ENCODE data around the gene ASTN2.

Gene ASTN2

DNA sequence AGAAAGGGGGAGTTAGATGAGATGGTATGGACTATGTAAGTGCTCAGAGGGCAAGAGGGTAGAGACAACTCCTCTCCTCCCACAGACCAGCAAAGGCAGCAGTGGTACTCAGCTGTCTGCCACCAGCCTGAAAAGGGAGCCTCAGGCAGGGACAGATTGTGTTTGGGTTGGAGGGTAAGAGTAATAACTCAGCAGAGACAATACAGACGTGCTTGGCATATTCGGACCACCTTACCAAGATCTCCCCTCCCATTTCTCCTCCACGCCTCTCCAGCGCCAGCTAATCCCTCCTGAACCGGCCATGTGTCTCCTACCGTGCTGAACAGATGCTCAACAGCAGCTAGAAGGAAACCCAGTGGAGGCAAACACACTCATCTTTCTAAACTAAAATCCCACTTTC, 180.8 kb downstream of the ASTN2 start:
- DNase-seq, result no peak

DNA sequence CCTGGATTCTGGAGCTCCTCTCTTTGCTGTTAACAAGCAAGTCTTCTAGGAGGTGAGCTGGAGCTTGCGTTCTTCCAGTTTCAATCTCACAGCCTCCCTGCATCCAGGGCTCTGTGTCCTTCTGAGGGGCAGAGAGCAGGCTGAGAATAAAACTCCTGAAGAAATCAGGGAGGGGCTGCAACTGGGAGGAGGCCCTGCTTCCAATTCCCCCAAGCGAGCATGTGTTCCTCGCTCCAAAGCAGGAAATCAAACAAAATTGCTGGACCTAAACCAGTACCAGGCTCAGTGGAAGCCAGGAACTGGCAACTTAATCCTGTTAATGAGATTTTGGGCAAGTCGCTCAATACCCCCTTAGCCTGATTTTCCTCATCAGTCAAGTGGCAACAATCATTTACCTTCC, 181.8 kb downstream of the ASTN2 start:
- DNase-seq, result no peak

DNA sequence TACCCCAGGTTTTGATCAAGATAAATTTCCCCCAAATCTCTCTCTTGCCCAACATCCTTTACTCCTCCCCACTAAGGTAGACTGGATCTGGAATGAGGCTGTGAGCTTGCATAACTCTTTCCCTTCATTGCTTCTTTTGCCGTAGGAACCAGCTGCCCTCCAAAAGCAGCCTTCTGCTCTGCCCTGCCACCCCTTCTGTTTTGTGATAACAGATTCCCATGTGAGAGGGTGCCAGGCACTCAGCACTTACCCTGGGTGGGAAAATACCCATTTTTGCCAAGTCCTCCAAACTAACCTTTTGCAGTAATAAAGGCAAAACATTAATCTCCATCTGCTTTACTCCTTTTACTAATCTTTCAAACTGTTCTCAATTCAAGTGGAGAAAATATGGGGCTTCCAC, 182.6 kb downstream of the ASTN2 start:
- DNase-seq, result no peak

DNA sequence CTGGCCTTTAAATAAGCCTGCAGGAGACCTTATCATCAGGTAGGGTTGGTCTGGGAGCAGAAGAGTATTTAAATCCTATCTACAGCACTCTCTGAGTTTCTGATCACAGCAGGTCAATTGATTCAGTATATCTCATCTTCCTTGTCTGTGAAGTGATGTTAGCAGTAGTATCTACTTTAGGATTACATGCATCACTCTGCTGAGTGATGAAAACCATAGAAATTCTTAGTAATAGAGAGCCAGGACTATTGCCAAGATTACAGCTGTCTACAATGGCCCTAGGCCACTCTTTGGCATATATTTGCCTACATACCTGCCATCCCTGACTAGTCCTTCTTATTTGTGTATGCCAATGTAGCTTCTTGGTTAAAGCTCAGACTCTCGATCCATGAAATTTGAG, 183.8 kb downstream of the ASTN2 start:
- DNase-seq, result no peak

DNA sequence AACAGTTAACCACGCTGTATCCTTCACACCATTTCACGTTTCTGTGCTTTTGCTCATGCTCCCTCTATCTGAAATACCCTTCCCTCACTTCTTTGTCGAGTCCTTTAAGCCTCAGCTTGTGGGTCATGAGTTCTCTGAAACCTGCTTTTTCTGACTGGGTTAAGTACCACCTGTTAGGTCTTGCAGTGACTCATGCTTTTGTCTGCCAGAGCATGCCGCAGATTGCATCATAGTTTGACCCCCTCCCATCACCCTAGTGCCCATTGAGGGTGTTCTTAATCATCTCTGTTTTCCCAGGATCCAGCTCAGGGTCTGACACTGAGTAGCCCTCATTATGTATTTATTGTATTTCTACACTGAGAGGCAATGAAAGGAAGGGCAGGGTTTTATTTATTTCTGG, 190.2 kb downstream of the ASTN2 start:
- no peak for DNase-seq

DNA sequence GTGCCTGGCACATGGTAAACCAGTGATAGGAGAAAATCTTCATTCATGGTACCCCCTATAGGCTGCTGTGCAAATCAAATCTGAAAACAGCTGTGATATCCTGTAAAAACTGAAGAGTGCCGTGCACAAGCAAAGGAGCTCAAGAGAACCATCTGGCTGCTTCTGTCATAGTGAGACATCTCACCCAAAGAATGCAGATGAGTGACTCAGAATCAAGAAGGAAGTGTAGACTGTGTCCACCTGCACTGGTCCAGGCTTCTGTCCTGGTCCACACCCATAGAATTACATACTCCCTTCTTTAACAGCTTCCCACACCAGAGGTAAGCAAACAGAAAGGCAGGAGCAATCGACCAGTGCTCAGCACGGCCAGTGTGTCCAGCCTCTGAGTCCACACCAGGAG, 195.9 kb downstream of the ASTN2 start:
- no peak for DNase-seq

DNA sequence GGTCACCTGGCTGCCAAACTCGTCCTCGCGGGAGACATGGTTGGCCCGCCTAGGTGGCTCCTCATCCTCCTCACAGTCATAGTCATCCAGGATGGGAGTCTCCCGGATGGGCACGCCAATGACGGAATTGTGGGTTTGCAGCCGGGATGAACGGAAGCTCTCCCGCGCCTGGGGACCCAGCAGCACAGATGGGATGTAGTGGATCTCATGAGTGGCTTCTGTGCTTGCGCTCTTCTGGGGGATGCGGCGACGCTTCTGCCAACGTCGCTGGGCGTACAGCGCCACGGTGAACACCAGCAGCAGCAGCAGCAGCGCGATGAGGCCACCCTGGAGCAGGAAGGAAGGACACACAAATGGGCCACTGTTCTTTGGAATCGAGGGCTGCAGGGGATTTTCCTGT, 200.4 kb downstream of the ASTN2 start:
- no peak for DNase-seq

DNA sequence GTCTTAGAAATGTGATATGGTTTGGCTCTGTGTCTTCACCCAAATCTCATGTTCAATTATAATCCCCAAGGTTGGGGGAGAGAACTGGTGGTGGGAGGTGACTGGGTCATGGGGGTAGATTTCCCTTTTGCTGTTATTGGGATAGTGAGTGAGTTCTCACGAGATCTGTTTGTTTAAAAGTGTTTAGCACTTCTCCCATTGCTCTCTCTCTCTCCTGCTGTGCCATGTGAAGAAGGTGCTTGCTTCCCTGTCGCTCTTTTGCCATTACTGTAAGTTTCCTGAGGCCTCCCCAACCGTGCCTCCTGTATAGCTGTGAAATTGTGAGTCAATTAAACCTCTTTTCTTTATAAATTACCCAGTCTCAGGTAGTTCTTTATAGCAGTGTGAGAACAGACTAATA, 203.6 kb downstream of the ASTN2 start:
- no peak for DNase-seq

DNA sequence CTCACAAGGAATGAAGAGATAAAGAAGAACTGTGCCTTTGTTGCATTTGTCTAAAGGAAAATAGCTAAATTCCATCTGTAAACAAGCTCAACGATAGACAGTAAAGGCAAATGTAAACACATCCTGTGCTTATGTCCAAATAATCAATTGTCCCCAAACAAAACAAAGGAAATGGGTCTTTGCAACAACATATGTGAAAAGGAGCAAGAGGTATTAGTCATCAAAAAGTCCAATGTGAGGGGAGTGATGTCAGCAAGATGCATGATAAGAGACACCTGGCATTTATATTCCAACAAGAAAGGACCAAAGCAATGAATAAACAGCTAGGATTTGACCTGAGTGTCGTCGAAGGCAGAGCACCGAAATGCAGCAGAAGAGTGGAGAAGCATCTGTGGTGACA, 209.1 kb downstream of the ASTN2 start:
- no peak for DNase-seq

DNA sequence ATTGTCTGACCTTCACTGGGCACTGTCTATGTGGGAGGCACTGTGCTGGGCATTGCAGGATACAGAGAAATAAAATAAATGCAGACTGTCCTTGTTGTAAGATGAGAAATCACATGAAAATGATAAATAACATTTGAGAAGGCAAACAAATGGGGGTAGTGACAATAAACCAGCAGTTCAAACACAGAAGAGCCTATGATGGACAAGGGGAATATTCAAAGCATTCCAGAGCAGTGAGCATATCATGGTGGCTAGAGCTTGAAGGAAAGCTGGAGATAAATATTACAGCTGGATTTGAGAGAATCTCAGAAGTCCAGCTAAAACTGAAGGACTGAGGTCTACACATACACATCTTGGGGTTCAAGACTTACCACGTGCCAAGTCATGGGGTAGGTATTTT, 209.9 kb downstream of the ASTN2 start:
- no peak for DNase-seq

DNA sequence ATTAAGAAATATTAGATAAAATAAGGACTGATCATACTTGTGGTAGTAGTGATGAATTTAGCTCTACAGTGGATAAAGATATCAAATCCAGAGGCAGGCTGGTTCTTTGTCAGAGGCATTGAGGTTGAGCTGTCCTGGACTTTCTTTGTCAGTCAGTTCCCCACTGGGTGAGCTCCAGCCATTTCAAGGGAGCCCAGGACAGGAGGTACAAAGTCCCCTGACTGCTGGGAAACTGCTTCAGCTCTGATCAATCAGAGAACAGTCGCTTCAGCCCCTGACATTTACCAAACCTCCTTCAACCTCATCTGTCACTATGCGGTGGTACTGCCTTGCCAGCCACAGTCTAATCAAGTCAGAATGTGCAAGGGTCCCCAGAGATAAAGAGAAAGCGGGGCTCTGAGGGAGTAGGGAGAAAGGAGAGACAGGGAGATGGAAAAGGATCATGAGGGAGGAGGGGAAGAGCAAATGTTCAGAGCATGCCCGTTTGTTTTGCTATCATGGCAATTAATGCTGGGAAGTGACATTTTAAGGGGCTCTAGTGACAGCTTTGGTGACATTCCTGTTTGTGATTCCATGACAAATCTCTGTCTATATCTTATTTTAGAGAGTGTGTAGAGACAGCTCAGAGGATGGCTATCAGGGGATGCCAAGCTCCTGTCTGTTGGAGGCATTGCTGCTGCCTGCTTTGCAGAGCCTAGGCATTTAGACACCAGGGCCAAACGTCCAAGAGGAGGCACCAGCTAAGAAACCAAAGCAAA, 223.2 kb downstream of the ASTN2 start:
- no peak for DNase-seq

DNA sequence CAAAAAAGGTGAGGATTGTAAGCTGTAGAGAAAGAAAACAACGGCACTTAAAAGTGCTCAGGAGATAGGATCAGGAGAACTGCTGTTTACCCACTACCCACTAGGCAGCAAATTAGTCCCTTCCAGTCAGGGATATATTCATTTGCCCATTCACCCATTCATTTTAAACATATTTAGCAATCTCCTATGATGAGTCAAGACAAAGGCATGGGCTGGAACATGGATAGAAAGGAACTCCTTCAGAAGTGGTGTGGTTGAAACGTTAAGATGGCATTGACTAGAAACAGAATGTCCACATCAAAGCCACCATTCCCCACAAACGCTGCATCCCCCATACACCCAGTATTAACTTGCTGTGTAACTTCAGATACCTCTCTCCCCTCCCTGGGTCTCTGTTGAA, 225.7 kb downstream of the ASTN2 start:
- no peak for DNase-seq

DNA sequence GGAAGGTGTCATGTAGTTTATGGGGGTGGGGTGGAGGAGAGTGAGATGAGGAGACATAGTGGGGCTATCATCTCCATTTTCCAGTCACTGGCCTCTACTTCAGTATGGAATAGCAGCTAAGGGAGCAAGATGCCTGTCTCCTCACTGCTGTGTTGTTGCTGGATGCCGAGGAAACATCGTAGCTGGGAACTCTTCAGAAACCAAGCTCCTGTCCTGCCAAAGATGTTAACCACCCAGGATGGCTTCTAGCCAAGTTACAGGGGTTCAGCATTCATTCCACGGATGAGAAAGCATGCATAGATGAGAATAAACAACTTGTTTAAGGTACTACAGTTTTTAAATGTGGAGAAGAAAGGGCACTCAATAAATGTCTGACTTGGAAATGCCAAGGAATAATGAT, 226.5 kb downstream of the ASTN2 start:
- DNase-seq, result no peak

DNA sequence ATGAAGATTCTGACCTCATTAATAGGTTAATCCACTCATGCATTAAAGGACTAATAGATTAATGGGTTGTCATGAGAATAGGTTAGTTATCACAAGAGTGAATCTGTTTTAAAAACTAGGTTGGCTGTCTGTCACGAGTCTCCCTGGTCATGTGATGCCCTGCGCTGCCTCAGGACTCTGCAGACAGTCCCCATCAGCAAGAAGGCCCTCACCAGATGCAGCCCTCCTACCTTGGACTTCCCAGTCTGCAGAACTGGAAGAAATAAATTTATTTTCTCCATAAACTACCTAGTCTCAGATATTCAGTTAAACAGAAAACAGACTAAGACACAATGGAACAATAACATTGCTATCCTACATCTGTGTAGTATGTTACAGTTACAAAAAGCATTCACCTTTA, 227.4 kb downstream of the ASTN2 start:
- no peak for DNase-seq

DNA sequence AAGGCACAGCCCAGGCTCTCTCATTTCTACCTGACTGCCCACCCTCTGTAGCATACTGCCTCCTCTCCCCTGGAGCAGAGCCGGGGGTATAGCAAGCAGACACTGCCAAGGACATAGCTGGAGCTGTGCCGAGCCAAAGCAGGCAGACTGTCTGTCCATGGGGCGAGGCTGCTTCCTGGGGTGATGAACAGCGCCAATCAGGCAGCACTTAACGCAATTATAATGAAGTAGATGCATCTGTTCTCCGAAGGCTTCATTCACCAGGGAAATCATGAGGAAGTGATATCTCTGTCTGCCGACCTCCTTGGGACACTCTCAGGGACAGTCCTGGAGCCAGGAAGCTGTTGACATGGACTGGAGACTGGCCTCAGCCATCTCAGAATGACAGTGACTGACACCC, 230.7 kb downstream of the ASTN2 start:
- no peak for DNase-seq

DNA sequence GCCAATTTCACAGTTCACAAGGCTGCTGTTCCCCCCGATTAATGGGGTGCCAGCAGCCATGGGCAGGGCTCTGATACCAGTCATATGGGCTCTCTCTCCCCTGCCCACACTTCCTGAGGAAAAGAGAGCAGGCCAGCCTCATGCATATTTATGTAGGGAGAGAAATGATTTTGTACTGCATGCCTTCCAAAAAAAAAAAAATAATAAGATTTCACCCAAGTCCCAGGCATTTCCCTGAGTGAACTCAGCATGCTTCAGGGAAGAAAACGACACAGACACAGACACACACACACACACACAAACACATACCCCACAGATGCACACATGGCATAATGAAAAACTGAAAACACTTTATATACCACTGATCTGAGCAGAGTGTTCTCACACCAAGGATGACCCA, 232.8 kb downstream of the ASTN2 start:
- no peak for DNase-seq

DNA sequence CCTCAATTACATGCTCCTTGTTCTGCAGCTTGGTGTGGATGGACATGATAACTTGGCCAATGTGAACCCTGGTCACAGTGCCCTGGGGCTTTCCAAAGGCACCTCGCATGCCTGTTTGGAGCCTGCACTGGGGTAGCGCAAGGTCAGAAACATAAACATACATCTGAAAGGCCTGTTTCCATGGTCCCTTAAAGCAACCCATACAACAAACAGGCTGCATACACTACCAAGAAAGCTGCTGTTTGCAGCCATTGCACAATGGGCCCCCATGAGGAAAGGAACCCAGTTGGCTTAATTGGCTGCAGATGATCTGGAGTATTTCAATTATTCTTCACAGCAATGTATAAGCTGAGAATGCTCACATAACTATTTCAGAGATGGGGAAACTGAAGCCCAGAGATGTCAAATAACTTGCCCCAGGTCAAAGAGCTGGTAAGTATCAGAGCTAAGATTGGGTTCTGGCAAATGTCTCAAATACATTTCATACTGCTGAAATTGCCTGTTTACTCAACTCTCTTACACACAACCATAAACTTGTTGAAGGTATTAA, 233.9 kb downstream of the ASTN2 start:
- no peak for DNase-seq

DNA sequence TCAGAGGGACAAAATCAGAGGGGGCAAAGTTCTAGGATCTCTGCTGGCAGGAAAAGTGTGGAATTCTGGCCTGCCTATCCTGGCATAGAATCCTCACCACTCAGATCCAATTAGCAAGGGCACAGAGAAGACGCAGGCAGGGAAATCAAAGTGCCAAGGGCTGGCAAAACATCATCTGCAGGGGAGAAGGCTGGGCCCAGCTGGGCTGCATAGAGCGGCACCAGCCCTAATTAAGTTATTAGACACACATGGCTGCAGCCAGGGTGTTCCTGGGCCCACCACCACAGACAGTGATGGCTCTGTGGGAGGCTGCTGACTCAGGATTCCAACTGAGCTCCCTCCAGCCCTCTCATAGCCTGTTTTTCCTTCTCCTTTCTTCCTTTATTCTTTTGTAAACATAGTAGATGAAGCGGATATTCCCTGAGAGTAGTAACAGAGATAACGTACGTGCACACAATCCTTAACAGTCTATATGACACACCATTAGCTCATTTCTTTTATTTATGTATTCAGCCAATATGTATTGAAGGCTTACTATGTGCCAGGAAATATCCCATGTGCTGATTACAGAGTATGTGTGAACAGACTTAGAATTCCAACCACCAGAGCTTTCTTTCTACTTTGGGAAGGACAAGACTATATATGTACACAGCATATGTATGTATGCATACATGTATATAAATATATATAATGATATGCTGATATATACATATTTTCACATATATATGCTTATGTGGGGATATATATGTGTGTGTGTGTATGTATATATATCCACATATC, 236.1 kb downstream of the ASTN2 start:
- no peak for DNase-seq

DNA sequence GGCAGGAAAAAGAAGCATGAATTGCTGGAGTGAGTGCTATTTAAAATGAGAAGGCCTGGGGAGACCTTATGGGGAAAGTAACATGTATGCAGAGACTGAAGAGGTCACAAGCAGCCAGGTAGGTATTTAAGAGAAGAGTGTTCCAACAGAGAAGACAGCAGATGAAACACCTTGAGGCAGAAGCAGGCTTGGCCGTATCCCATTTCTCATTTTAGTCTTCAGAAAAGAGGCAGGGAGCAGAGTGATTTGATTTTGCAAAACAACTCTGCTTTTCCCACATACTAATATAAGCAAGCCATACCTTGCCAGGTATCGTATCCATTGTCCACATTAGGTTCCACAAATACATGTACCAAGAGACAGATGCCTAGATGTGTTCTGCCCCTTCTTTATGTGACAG, 244.3 kb downstream of the ASTN2 start:
- DNase-seq, result no peak

DNA sequence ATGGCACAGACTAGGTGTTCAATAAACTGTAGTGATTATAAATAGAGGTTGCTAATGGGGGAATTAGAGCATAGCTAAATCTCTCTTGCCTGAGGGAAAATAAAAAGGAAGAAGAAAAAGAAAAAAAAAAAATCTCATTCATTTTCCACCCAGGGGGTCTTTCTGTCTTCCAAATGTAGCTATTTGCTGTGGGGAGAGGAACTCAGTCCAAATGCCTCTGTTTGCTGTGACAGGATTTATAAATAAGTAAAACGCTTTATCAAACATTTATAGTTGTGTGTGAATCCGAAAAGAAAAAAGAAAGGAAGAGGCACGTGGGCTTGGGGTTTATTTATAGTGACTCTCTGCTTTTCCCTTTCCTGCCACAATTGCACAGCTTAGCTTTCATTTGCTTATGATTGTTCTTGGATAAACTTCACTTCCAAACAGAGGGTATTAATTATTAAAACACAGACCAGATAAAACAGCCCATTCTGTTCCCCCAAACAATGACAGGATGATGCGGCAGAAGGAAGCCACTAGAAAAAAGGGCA, 245.7 kb downstream of the ASTN2 start:
- no peak for DNase-seq

DNA sequence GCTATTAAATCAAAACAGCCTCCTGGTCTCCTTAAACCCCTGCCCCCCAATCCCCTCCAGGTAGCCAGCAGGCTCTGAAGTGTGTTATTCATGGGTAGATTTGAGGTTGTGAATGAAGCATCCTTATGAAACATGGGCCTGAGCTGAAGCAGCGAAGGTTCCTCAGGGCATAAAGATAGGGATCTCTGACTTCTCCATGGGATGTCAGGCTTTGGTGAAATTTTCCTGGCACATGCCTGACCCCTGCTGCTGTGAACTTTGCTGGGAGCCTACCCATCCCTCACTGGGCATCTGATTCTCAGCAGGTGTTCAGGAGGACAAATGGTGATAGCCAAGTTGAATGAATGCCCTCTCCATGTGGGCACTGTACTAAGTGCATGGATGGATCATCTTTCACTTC, 250.3 kb downstream of the ASTN2 start:
- no peak for DNase-seq

DNA sequence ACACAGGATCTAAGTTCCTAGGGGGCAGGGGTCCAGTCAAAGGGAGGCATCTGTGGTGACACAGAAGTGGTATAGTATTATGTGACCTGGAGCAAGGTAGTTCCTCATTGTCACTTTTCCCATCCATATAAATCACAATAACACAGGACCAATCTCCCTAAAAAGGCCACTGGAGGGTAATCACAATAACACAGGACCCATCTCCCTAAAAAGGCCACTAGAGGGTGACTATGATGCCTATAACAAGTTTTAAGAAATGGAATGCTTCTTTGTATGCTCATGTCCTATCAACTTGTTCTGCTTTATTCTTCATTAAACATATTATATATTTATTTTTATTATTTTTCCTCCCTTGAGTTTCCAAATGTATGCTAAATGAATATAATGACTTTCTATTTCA, 254.6 kb downstream of the ASTN2 start:
- no peak for DNase-seq

DNA sequence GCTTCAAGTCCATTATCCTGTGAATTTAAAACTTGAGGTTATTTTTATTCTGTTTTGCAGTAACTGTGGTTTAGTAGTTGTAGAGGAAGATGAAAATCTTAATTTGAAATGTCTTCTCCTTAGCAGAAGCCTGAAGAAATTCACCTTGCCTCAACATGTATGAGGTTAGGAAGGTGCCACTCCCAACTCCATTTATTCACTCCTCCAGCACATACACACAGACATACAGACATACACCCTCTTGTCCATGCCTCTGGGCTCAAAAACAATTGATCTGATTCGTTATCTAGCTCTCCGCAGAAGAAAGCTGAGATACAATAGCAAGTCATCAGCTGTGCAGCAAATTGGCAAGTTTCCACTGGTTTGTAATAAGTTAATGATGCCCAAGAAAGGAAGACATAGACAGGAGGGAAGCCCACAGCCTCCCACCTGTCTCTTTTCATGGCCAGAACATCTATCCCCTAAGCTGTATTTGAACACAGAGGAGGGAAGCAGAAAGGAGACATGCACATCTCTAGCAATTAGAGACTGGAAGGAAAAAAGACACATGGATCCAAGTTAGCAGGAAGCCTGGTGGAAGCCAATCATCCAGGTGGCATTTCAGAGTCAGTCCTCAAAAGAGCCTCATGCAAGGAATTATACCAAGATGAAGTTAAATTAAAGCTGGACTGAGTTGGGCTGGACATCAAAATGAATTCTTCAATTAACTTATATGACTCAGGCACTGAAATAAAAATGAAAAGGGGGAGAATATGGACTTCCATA, 257.9 kb downstream of the ASTN2 start:
- DNase-seq, result no peak

Measured in T1000 (cell line).